Jurkat, Clone E6-1 (cell line): ENCODE measurements around the gene SLC13A3.

ENCODE experiments used
- DNase-seq: peaks from one replicate; pipeline ENCODE4 v3.0.0-alpha.2; 2011; ENCODE audit warnings: low read depth, low spot score
- H3K4me3 ChIP-seq: 2 replicates; pipeline ENCODE4 v1.5.1; 2011; ENCODE audit warnings: mild to moderate bottlenecking, low read length, control low read depth, moderate library complexity

SLC13A3 gene

GRCh38 chr20:46570956-46571355, 80.3 kb downstream of the SLC13A3 start:
- DNase-seq, result no peak
- H3K4me3 ChIP-seq, result no peak overlapping the region

- no peak overlapping the region for H3K4me3 ChIP-seq
- DNase-seq, result no peak
Measured at GRCh38 chr20:46569961-46570360, 81.3 kb downstream of the SLC13A3 start.

DNA sequence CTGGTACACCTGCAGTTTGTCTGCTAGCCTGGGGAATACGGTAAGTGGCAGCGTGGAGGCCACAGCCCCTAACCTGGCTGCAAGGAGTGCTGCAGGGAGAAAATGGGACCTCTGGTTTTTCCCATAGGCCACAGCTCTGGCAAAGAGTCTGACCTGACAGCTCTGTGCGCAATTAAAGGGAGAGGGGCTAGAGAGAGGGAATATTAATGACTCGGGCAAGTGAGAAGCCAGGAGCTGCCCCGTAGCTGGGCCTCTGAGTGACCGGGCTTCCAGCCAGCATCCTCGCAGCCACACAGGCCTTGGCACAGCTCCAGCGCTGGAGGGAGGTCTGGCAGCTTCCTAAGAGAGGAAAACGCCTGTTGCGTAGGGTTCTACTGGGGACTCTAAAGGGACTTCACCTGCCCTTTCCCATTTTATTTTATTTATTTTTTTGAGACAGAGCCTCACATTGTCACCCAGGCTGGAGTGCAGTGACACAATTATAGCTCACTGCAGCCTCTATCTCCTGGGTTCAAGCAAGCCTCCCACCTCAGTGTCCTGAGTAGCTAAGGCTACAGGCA, 82.6 kb downstream of the SLC13A3 start:
- DNase-seq, result no peak
- H3K4me3 ChIP-seq, result no peak overlapping the region

- H3K4me3 ChIP-seq, result no peak overlapping the region
- DNase-seq, result no peak
Measured at GRCh38 chr20:46566125-46566524, 85.1 kb downstream of the SLC13A3 start.

DNA sequence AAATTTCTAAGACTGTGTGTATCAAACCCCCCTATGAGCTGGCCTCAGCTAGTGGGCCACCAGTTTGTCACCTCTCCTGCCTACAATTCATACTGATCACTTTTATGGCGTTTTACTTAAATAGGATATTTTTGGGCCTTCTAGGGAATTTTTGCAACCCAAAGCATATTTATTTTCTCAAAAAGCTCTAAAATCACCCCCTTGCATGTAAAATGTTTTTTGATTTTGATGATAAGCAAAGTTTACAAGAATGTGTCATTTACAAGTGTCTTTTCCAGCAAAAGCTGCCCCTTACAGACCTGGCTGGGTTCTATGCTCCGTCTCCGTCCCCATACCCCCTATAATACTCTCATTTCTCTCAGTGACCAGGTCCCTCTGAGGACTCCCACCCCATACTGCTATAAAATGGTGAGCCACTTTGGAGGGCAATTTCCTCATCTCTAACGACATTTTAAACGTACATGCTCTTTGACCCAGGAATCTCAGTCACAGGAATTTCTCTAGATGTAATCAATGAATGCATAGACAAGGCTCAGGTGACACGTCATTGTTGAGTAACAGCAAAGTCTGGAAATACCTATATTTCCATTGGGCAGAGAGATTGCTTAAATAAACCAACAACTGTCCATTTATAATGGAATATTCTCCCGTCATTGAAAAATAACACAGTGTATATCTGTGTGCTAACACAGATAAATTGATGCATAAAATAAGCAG, 86.9 kb downstream of the SLC13A3 start:
- no peak for DNase-seq
- H3K4me3 ChIP-seq, result no peak overlapping the region

DNA sequence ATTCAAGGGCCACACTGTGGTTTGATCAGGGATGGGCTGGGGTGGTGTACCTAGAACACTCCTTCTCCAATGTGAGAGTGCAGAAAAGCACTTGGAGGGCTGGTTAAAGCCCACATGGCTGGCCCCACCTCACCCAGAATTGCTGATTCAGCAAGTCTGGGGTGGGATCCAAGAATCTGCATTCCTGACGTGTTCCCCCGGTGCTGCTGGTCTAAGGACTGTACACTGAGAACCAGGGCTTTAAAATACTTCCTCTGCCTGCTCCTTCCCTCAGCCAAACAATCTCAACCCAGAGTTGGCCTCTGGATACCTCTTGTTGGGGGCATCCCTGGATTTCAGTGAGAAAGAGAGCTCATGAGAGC, 87.4 kb downstream of the SLC13A3 start:
- no peak overlapping the region for H3K4me3 ChIP-seq
- DNase-seq, result no peak

GRCh38 chr20:46563170-46563859, 87.9 kb downstream of the SLC13A3 start:
- no peak for DNase-seq
- no peak overlapping the region for H3K4me3 ChIP-seq

- DNase-seq, result peak; percentile 61
- H3K4me3 ChIP-seq, result peak overlapping the region; percentile 20; the same call in 1 of the 2 replicates
Measured at GRCh38 chr20:46562373-46563169, 88.7 kb downstream of the SLC13A3 start.

DNA sequence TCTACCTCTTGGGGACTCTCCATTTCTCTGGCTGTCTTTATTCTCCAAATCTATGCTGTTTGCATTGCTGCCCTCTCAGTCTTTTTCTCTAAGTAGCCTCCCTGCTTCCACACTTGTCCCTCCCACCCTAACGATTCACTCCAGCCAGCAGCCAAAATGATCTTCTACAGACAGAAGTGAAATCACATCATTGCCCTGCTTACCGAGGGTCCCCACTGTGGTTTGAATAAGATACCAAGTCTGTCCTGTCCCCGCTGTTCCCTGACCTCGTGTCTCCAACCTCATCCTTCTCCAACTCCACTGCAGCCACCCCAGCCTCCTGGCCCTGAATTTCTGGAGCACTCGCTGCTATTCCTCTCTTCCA, 89.3 kb downstream of the SLC13A3 start:
- H3K4me3 ChIP-seq, result peak overlapping the region; percentile 20; the same call in 1 of the 2 replicates
- DNase-seq, result no peak

GRCh38 chr20:46559685-46560440, 91.4 kb downstream of the SLC13A3 start:
- no peak for DNase-seq
- no peak overlapping the region for H3K4me3 ChIP-seq

DNA sequence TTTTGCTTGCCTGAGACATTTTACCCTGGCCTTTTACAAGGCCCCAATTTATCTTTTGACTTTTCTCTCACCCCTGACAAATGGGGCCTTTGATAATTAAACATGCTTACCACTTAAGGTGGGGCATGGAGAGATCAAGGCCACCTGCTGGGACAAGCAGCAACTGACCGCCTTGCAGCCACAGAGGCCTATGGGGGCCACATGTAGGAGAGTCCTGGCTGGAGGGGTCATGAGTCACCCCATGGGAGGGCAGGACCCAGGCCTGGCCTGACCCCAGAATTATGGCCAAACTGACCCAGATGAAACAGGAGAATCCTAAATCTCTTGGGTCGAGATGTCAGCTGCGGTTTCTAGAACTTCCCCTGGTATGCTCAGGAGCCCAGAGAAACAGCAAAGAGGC, 92.3 kb downstream of the SLC13A3 start:
- H3K4me3 ChIP-seq, result no peak overlapping the region
- DNase-seq, result no peak

- no peak for DNase-seq
- no peak overlapping the region for H3K4me3 ChIP-seq
Measured at GRCh38 chr20:46558511-46558959, 92.7 kb downstream of the SLC13A3 start.

- no peak overlapping the region for H3K4me3 ChIP-seq
- DNase-seq, result no peak
Measured at GRCh38 chr20:46557231-46557956, 93.9 kb downstream of the SLC13A3 start.

- H3K4me3 ChIP-seq, result no peak overlapping the region
- no peak for DNase-seq
Measured at GRCh38 chr20:46555370-46555956, 95.8 kb downstream of the SLC13A3 start.

DNA sequence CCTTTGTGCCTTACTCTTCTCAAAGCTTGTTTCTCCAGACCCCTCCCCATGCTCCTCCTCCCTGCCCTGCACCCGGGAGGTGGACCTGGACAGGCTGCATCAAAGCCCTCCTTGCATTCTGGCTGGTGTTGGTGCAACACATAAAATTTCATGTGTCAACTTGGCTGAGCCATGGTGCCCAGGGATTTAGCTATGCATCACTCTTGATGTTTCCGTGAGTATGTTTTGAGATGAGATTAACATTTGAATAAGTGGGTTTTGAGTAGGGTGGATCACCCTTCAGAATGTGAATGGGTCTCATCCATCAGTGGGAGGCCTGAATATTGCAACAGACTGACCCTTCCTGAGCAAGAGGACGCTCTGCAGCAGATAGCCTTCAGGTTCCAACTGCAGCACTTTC, 96.4 kb downstream of the SLC13A3 start:
- no peak for DNase-seq
- H3K4me3 ChIP-seq, result no peak overlapping the region

DNA sequence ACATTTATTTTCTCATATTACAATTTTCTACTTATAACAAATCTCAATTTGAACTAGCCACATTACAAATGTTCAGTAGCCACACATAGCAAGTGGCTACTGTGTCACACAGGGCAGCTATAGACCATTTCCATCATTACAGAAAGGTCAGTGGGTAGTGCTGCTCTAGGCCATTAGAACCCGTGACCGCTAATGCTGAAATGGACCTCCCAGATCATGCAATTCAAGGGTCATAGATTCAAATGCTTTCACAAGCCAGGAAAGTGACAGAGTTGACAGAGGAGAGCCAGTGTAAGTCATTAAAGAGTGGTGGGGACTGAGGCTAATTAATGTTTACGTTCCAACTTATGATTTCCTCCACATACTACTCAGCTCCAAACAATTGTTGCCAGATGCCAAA, 97.3 kb downstream of the SLC13A3 start:
- no peak for DNase-seq
- no peak overlapping the region for H3K4me3 ChIP-seq

DNA sequence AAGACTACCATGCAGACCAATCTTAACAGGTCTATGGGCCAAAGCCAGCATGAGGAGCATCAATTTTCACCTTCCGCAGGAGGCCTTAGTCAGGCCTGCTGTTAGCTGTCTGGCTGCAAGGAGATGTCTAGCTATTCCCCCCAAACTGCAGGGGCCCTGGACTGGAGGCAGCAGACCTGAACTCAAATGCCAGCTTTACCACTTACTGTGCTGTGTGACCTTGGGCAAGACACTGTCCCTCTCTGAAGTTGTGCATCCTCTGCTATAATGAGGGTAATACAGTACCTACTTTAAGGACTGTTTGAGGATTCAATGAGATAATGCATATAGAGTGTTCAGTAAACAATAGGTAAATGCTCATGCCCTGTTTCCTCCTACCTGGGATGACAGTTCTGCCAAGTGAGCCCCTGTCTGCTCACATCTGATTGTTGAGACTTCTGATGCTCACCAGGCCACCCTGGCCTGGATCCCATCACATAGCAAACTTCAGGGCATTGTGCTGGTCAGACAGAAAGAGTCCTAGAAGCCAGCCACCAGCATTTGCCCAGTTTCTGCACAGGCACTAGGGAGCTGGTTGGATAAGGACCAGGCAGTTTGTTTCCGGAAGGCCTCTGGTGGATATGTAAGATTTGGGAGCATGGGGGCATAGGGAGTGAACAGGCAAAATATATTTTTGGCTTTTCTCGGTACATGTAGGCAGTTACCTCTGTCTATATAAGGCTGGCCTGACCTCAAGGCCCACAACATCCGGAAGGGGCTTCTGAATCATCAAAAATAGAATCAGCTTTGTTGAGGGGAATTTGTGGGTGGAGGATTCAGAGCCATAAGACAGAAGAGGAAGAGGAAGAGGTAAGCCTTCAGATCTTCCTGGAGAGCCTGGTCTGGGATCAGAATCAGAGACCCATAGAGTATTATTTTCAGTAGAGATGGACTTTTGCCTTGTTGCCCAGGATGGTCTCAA, 98.5 kb downstream of the SLC13A3 start:
- DNase-seq, result peak; percentile 82
- H3K4me3 ChIP-seq, result peak overlapping the region; percentile 34
